Fibroblast of skin of left quadriceps (primary cell): ENCODE measurements around the gene IGSF3.
"Not testable (repeated sequence)": the region's sequence is repeated elsewhere in the genome, so short reads cannot be mapped to it uniquely, and the experiment has no call there.

Experiments used
- DNase-seq, 2 experiments: peaks; one replicate each; pipeline ENCODE4 v3.0.0-alpha.2; 2013; ENCODE audit warnings: low read depth in 2 of 2

The IGSF3 gene

GRCh38 chr1:116629441-116629840, 38.1 kb downstream of the IGSF3 start:
- not testable (repeated sequence) for DNase-seq

- DNase-seq: no peak
Observed at GRCh38 chr1:116628448-116628847, 39.1 kb downstream of the IGSF3 start.

GRCh38 chr1:116627357-116627756, 40.2 kb downstream of the IGSF3 start:
- not testable (repeated sequence) for DNase-seq

GRCh38 chr1:116626915-116627314, 40.6 kb downstream of the IGSF3 start:
- not testable (repeated sequence) for DNase-seq

- not testable (repeated sequence) for DNase-seq
Observed at GRCh38 chr1:116625155-116625554, 42.4 kb downstream of the IGSF3 start.

DNA sequence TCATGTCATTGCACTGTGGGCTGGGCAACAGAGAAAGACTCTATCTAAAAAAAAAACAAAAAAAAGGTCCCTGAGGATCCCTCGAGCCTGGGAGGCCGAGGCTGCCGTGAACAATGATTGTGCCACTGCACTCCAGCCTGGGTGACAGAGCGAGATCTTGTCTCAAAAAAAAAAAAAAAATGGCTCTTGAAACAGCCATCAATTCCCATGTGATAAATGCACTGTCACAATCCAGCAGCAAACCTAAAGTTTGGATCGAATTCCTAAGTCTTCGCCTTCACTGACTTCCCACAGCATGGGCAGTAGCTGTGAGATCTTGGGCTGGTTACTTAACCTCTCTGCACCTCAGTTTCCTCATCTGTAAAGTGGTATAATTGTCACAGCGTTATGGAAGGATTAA, 43.5 kb downstream of the IGSF3 start:
- DNase-seq: no peak

GRCh38 chr1:116622496-116622895, 45.0 kb downstream of the IGSF3 start:
- not testable (repeated sequence) for DNase-seq

DNA sequence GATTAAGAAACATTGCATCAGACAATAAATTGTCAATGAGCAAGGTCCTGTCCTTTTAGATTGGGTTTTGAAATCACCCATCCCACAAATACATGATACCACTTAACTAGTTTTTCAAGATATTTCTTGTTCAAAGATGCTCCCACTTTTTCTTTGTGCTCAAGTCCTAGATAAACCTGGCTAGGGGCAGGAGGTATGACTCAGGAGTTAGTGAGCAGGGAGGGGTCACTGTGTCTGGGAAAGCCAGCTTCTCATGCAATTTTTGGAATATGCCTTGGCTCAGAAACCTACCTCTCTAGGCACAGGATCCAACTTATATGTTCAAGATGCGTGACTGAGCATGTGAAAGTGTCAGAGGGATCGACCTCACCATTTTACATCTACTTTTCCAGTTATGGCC, 45.8 kb downstream of the IGSF3 start:
- DNase-seq: not testable (repeated sequence)

DNA sequence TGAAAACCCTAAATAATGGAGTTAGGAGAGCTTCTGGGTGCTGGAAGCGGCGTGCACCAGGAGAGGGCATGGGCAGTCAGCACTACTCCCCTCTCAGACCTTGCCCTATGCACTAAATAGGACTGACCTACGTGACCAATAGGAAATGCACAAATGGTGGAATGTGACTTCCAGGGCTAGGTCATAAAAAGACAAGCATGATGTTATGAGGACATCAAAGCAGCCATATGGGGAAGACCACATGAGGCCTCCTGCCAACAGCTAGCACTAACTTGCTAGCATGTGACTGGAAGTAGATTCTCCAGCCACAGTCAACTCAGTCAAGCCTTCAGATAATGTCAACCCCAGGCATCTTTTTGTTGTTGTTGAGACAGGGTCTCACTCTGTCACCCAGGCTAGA, 47.1 kb downstream of the IGSF3 start:
- DNase-seq: not testable (repeated sequence)

DNA sequence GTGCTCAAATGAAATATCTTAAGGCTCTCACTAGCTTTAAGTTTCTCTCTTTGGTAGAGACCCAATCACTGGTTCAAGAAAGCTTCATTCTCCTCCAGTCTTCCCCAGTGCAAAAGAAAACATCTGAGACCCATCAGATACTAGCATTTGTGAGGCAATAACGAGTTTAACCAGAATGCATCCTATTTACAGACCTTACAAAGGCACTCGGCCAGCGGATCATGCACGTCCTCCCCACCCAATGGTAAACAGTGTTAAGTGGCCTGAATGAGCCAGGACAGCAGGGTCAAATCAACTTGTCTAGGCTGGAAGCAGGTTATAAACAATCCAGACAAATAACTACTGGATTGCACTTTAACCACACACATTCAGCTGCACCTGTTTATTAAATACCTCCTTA, 48.4 kb downstream of the IGSF3 start:
- DNase-seq: not testable (repeated sequence)

- DNase-seq: not testable (repeated sequence)
Observed at GRCh38 chr1:116617808-116618207, 49.7 kb downstream of the IGSF3 start.

- not testable (repeated sequence) for DNase-seq
Observed at GRCh38 chr1:116613825-116614224, 53.7 kb downstream of the IGSF3 start.

DNA sequence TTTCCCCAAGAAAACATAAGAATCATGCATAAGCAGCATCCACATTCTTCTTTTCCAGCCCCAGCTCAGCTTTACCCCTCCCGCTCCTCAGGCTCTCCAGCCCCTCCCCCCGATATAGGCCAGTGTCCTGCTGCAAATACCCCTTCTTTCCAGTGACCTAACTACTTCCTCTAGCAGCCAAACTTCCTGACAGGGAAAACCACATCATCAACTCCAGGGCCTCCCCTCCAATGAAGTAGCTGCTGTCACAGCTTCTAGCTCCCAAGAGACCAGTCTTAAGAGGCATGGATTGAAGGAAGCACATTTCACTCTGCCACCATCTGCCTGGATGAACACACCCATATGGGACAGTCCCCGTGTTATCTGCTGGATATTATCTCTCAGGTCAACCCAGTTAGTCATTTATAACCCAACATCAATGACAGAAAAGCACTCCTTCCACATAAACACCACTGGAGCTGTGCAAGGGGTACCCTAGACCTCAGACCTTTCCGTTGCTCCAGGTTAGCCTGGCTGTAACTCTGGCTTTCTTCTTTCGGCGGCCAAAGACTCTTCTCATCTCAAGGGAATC, 57.6 kb downstream of the IGSF3 start:
- not testable (repeated sequence) for DNase-seq

- not testable (repeated sequence) for DNase-seq
Observed at GRCh38 chr1:116608841-116609240, 58.7 kb downstream of the IGSF3 start.

DNA sequence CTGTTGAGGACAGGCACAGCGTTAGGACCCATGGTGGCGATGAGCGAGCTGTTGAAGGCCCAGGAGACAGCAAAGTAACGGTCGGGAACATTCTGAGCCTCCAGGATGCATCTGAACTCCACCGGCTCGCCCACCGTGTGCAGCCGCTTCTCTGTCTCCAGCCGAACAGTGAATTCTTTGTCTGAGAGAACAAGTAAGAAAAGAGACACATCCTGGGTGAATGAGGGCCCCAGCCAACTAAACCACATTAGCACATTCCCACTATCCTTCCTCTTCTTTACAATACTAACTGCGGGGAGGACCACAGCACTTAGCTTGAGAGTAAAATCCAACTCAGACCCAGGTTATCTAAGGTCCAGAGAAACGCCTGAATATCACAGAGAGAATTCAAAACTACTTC, 59.4 kb downstream of the IGSF3 start:
- not testable (repeated sequence) for DNase-seq

GRCh38 chr1:116607463-116607862, 60.1 kb downstream of the IGSF3 start:
- not testable (repeated sequence) for DNase-seq

GRCh38 chr1:116606067-116606466, 61.5 kb downstream of the IGSF3 start:
- not testable (repeated sequence) for DNase-seq

GRCh38 chr1:116605315-116605714, 62.2 kb downstream of the IGSF3 start:
- DNase-seq: no peak

DNA sequence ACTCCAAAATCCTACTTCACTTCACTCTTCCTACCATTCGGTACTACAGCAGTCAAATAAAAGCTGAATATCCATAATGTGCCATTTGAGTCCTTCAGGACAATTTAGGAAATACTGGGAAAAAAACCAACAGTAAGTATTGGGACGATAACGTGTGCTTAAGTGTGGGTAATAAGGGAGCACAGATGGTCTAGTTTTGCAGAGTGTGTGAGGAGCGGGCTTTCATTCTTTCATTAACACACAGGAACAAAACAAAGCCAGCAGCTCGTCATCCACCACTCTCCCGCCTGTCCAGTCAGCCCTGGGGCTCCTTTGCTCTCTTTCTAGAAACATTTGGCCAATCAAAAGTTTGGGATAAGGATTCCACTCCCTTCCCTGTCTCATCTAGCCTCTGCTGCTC, 63.1 kb downstream of the IGSF3 start:
- DNase-seq: not testable (repeated sequence)

GRCh38 chr1:116603646-116604045, 63.9 kb downstream of the IGSF3 start:
- DNase-seq: not testable (repeated sequence)

GRCh38 chr1:116599369-116599768, 68.2 kb downstream of the IGSF3 start:
- DNase-seq: not testable (repeated sequence)

GRCh38 chr1:116598420-116599036, 69.0 kb downstream of the IGSF3 start:
- not testable (repeated sequence) for DNase-seq

DNA sequence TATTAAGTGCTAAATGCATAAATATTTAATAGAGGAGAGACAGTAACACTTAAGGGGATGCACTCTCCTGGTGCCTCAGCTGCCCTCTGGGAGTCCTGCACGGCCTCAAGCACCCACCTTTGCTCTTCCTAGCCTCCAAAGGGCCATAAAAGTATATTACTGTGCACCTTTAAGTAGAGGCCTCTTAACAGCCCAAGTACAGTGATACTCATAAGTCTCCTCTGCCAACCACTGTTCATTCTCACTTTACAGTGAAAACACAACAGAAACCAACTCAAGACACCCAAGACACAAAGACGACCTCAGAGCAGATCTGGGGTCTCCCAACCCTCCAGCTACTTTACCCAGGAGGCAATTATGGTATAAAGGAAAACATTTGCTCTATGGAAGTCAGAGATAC, 70.1 kb downstream of the IGSF3 start:
- DNase-seq: not testable (repeated sequence)
